ENCODE results near the gene HEPHL1. TPM values are rescaled to one million over a fixed set of nuclear protein-coding genes. Genes with fewer than 3 reads are reported as not detected.

Gene HEPHL1
- total RNA-seq, 1 experiment from 2014 or later, result not detected

GRCh38 chr11:94107363-94107762 is 86.2 kb downstream of the HEPHL1 start:
- ATAC-seq, result 0 out of 2 replicates have a peak, but pooled peaks have one; percentile 42
- H3K36me3 ChIP-seq (ENCODE audit: control insufficient read depth in 1 of 2, insufficient read depth in 2 of 2, low read length in 2 of 2), result no peaks in the 10 kb centered on the region
- CTCF ChIA-PET, result no interaction called here
- DNase-seq (ENCODE audit: low read depth, low spot score), result no peak
- H4K20me1 ChIP-seq (ENCODE audit: insufficient read depth), result no peaks in the 10 kb centered on the region
- POLR2A ChIA-PET, result no interaction called here
- TF ChIP-seq RAD21 (IDR thresholded peaks at IDR 0.05; ENCODE audit: low read depth) (peak; percentile 52), ZNF274 (IDR thresholded peaks at IDR 0.05; ENCODE audit: low read depth, low read length) (no peak), ZFX (IDR thresholded peaks at IDR 0.05) (no peak), CTCF (IDR thresholded peaks at IDR 0.05 in 2 of 3, conservative IDR thresholded peaks at IDR 0.05 in 1 of 3; ENCODE audit: borderline replicate concordance in 1 of 3, insufficient read depth in 1 of 3, low read depth in 2 of 3, low read length in 2 of 3) (peak; percentile 14 to 32 (median 19); a peak in 3 of 6 replicates), ELF1 (IDR thresholded peaks at IDR 0.05; ENCODE audit: borderline replicate concordance, low read depth) (no peak)
- no peaks in the 10 kb centered on the region for H3K9me3 ChIP-seq (ENCODE audit: control insufficient read depth in 1 of 2, insufficient read depth in 1 of 2, low read depth in 1 of 2, low read length in 2 of 2)
- no peaks in the 10 kb centered on the region for H3K9me2 ChIP-seq (ENCODE audit: insufficient read depth)
- RAD21 ChIA-PET (ENCODE audit: low non-redundant PET in 1 of 2, low total read pairs in 2 of 2, uncharacterized antibody in 2 of 2, unreplicated experiment in 2 of 2), result no interaction called here
- H3K27me3 ChIP-seq (ENCODE audit: insufficient read depth, low read length), result 0 out of 2 replicates have a peak, but pooled peaks cover 4% of the 10 kb centered on the region
- H3K79me2 ChIP-seq (ENCODE audit: insufficient read depth, low read length), result no peaks in the 10 kb centered on the region
- no peaks in the 10 kb centered on the region for H3K4me1 ChIP-seq (ENCODE audit: control insufficient read depth in 1 of 2, insufficient read depth in 2 of 2, low read length in 2 of 2)
- no peak overlapping the region for H3K4me2 ChIP-seq (ENCODE audit: low read length)
- no peak overlapping the region for H3K9ac ChIP-seq (ENCODE audit: low read length)
- H2AFZ ChIP-seq (ENCODE audit: low read depth, low read length, poor library complexity, severe bottlenecking), result no peak overlapping the region
- H3K27ac ChIP-seq (ENCODE audit: low read depth, low read length), result no peak overlapping the region
- intact Hi-C loops (cut with micrococcal nuclease), result loop anchor here (5.0 kb wide), 1 partner anchor 185 kb away; no protein-coding TSS in a partner anchor
- H3K4me3 ChIP-seq (replicated peaks in 1 of 2; ENCODE audit: low read depth in 1 of 2, low read length in 2 of 2), result no peak overlapping the region
- no TSS peak for BruUV-seq (replicated peaks)

DNA sequence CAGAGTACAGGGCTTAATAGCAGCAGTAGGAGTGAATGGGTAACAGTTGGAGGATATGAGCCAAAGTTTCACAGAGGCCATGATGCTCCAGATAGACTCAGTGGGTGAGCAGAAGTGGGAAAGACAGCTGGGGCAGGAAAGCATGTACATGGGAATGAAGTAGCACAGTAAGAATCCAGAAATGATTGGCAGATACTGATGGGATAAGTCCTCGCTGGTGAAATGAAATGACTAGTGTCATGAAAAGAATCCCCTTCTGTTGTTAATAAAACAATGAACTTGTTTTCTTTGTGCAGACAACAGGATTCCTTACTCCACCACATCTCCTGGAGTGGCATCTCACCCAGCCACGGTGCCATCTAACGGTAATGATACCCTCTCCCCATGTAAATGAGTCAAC is 90.1 kb downstream of the HEPHL1 start:
- Histone ChIP-seq H3K4me3 (replicated peaks in 1 of 2; ENCODE audit: low read depth in 1 of 2, low read length in 2 of 2) (no peak overlapping the region), H3K9me3 (ENCODE audit: control insufficient read depth in 1 of 2, insufficient read depth in 1 of 2, low read depth in 1 of 2, low read length in 2 of 2) (no peaks in the 10 kb centered on the region), H3K79me2 (ENCODE audit: insufficient read depth, low read length) (no peaks in the 10 kb centered on the region), H3K27ac (ENCODE audit: low read depth, low read length) (no peak overlapping the region), H4K20me1 (ENCODE audit: insufficient read depth) (no peaks in the 10 kb centered on the region), H3K9ac (ENCODE audit: low read length) (no peak overlapping the region), H3K36me3 (ENCODE audit: control insufficient read depth in 1 of 2, insufficient read depth in 2 of 2, low read length in 2 of 2) (no peaks in the 10 kb centered on the region), H3K27me3 (ENCODE audit: insufficient read depth, low read length) (0 out of 2 replicates have a peak, but pooled peaks cover 5% of the 10 kb centered on the region), H3K4me1 (ENCODE audit: control insufficient read depth in 1 of 2, insufficient read depth in 2 of 2, low read length in 2 of 2) (no peaks in the 10 kb centered on the region), H2AFZ (ENCODE audit: low read depth, low read length, poor library complexity, severe bottlenecking) (no peak overlapping the region), H3K9me2 (ENCODE audit: insufficient read depth) (no peaks in the 10 kb centered on the region), H3K4me2 (ENCODE audit: low read length) (no peak overlapping the region)
- TF ChIP-seq EZH2 (IDR thresholded peaks at IDR 0.05) (no peak), JUND (IDR thresholded peaks at IDR 0.05) (no peak), EZH2phosphoT487 (IDR thresholded peaks at IDR 0.05; ENCODE audit: borderline replicate concordance) (no peak), CEBPB (IDR thresholded peaks at IDR 0.05; ENCODE audit: low read depth) (no peak), RAD21 (IDR thresholded peaks at IDR 0.05; ENCODE audit: low read depth) (no peak)
- TF ChIP-seq, protein P1, sequence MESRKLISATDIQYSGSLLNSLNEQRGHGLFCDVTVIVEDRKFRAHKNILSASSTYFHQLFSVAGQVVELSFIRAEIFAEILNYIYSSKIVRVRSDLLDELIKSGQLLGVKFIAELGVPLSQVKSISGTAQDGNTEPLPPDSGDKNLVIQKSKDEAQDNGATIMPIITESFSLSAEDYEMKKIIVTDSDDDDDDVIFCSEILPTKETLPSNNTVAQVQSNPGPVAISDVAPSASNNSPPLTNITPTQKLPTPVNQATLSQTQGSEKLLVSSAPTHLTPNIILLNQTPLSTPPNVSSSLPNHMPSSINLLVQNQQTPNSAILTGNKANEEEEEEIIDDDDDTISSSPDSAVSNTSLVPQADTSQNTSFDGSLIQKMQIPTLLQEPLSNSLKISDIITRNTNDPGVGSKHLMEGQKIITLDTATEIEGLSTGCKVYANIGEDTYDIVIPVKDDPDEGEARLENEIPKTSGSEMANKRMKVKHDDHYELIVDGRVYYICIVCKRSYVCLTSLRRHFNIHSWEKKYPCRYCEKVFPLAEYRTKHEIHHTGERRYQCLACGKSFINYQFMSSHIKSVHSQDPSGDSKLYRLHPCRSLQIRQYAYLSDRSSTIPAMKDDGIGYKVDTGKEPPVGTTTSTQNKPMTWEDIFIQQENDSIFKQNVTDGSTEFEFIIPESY (IDR thresholded peaks at IDR 0.05; ENCODE audit: extremely low read depth, insufficient replicate concordance, low read length), result no peak
- intact Hi-C loops (cut with micrococcal nuclease), result no loop called here
- BruUV-seq (replicated peaks), result no TSS peak
- CTCF ChIA-PET, result no interaction called here
- ATAC-seq, result no peak
- POLR2A ChIA-PET, result no interaction called here
- RAD21 ChIA-PET (ENCODE audit: low non-redundant PET in 1 of 2, low total read pairs in 2 of 2, uncharacterized antibody in 2 of 2, unreplicated experiment in 2 of 2), result no interaction called here
- no peak for DNase-seq (ENCODE audit: low read depth, low spot score)

Data from HCT116 (cell line).